ENCODE results near the gene ZNF143. TPM values are rescaled to one million over a fixed set of nuclear protein-coding genes. Genes with fewer than 3 reads are reported as not detected.

ZNF143 gene
- total and polyA plus RNA-seq, 2 of the 13 experiments (the other 11 are each of a cell fraction or from before 2014, with no cell fraction given), result 22.4 to 35.6 TPM

- TF ChIP-seq HOMEZ (CRISPR knock-in tag; IDR thresholded peaks at IDR 0.05; ENCODE audit: low read depth), result peak; percentile 66; the same call in 1 of the 2 replicates
- no peak for TF ChIP-seq TAF15 (IDR thresholded peaks at IDR 0.05; ENCODE audit: low read depth, low read length, poor library complexity, severe bottlenecking)
- TF ChIP-seq ZNF772 (CRISPR knock-in tag; IDR thresholded peaks at IDR 0.05), result peak; percentile 36; the same call in 1 of the 2 replicates
- no peak for TF ChIP-seq SRSF4 (IDR thresholded peaks at IDR 0.05; ENCODE audit: low read depth, low read length, poor library complexity, severe bottlenecking)
- TF ChIP-seq ZNF576 (CRISPR knock-in tag; IDR thresholded peaks at IDR 0.05), result no peak
- TF ChIP-seq ZNF761 (CRISPR knock-in tag; conservative IDR thresholded peaks at IDR 0.05), result no peak
- TF ChIP-seq MEF2D (CRISPR knock-in tag; IDR thresholded peaks at IDR 0.05), result peak; percentile 79
- TF ChIP-seq, protein P1, sequence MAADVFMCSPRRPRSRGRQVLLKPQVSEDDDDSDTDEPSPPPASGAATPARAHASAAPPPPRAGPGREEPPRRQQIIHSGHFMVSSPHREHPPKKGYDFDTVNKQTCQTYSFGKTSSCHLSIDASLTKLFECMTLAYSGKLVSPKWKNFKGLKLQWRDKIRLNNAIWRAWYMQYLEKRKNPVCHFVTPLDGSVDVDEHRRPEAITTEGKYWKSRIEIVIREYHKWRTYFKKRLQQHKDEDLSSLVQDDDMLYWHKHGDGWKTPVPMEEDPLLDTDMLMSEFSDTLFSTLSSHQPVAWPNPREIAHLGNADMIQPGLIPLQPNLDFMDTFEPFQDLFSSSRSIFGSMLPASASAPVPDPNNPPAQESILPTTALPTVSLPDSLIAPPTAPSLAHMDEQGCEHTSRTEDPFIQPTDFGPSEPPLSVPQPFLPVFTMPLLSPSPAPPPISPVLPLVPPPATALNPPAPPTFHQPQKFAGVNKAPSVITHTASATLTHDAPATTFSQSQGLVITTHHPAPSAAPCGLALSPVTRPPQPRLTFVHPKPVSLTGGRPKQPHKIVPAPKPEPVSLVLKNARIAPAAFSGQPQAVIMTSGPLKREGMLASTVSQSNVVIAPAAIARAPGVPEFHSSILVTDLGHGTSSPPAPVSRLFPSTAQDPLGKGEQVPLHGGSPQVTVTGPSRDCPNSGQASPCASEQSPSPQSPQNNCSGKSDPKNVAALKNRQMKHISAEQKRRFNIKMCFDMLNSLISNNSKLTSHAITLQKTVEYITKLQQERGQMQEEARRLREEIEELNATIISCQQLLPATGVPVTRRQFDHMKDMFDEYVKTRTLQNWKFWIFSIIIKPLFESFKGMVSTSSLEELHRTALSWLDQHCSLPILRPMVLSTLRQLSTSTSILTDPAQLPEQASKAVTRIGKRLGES (CRISPR knock-in tag; IDR thresholded peaks at IDR 0.05; ENCODE audit: borderline replicate concordance), result no peak
- TF ChIP-seq ZNF350 (CRISPR knock-in tag; IDR thresholded peaks at IDR 0.05; ENCODE audit: borderline replicate concordance, low read depth), result no peak
- TF ChIP-seq ZNF12 (CRISPR knock-in tag; IDR thresholded peaks at IDR 0.05), result peak; percentile 84
- no peak for TF ChIP-seq CHCHD3 (CRISPR knock-in tag; IDR thresholded peaks at IDR 0.05)
- peak; percentile 81 for TF ChIP-seq ZNF574 (CRISPR knock-in tag; IDR thresholded peaks at IDR 0.05)
- no peak; the same call in 1 of the 2 replicates for TF ChIP-seq ZSCAN29 (CRISPR knock-in tag; conservative IDR thresholded peaks at IDR 0.05)
- peak; percentile 97 for TF ChIP-seq TBX2 (CRISPR knock-in tag; IDR thresholded peaks at IDR 0.05; ENCODE audit: borderline replicate concordance)
- peak; percentile 65; the same call in 1 of the 2 replicates for TF ChIP-seq NFKBIZ (CRISPR knock-in tag; IDR thresholded peaks at IDR 0.05)
- no peak for TF ChIP-seq ZNF274 (CRISPR knock-in tag; IDR thresholded peaks at IDR 0.05)
- peak; percentile 95 for TF ChIP-seq BRD4 (CRISPR knock-in tag; IDR thresholded peaks at IDR 0.05)
- peak; percentile 71 to 94 for TF ChIP-seq EP300 (IDR thresholded peaks at IDR 0.05; ENCODE audit: low read depth in 2 of 2, low read length in 2 of 2)
- TF ChIP-seq EP300 (CRISPR knock-in tag; IDR thresholded peaks at IDR 0.05; ENCODE audit: borderline replicate concordance), result peak; percentile 79
- TF ChIP-seq NFE2L1 (CRISPR knock-in tag; IDR thresholded peaks at IDR 0.05; ENCODE audit: borderline replicate concordance), result no peak
- peak; percentile 71; the same call in 1 of the 2 replicates for TF ChIP-seq SMAD3 (CRISPR knock-in tag; IDR thresholded peaks at IDR 0.05)
Measured at GRCh38 chr11:9568854-9569587, 108.2 kb downstream of the ZNF143 start (continued).
